K562 treated with DMSO at 1 percent for 12 hours (cell line): ENCODE results near the gene PSMC6. TPM values are rescaled to one million over a fixed set of nuclear protein-coding genes. Genes with fewer than 3 reads are reported as not detected.

Experiments
- total RNA-seq: library from RNA; unstranded; fragments of 300-600 nt; gene quantifications from 2 replicates; pipeline ENCODE4 v1.2.3, GENCODE V29; 2022; ENCODE audit not compliant: insufficient read depth

Gene PSMC6
- total RNA-seq = 46.1 and 66.1 TPM in 2 replicates

GRCh38 chr14:52706724-52707706 is at the start of gene PSMC6:
Gene PSMC6, plus strand, starts transcription at chr14:52707200. Its CDS starts 20 bp downstream, at chr14:52707220.

GRCh38 chr14:52695481-52696091 is 11.4 kb upstream of the PSMC6 start, which contains the start of gene ERO1A:
Gene ERO1A, minus strand, starts transcription at chr14:52695558. Its CDS starts 77 bp downstream, at chr14:52695481.

GRCh38 chr14:52729925-52730708 is 23.1 kb downstream of the PSMC6 start, which contains the start of gene STYX:
Gene STYX, plus strand, starts transcription at chr14:52730166. Its CDS starts 309 bp downstream, at chr14:52730475.

Other genes starting within 250 kb of the PSMC6 start
- gene TXNDC16, start 154.7 kb upstream of the PSMC6 start, total RNA-seq = 1.2 and 7.1 TPM in 2 replicates
- not detected in 2 replicates for gene GPR137C, start 154.4 kb upstream of the PSMC6 start, total RNA-seq
- 10.5 and 25.9 TPM in 2 replicates for gene ERO1A, start 11.6 kb upstream of the PSMC6 start, total RNA-seq
- 2.4 and 5.2 TPM in 2 replicates for gene STYX, start 23.0 kb downstream of the PSMC6 start, total RNA-seq
- 2.8 and 10.4 TPM in 2 replicates for gene GNPNAT1, start 84.4 kb downstream of the PSMC6 start, total RNA-seq
- gene FERMT2, start 243.8 kb downstream of the PSMC6 start, total RNA-seq = 2.5 and 6.2 TPM in 2 replicates